Measurements from ENCODE around the gene RAB12.

Gene RAB12

DNA sequence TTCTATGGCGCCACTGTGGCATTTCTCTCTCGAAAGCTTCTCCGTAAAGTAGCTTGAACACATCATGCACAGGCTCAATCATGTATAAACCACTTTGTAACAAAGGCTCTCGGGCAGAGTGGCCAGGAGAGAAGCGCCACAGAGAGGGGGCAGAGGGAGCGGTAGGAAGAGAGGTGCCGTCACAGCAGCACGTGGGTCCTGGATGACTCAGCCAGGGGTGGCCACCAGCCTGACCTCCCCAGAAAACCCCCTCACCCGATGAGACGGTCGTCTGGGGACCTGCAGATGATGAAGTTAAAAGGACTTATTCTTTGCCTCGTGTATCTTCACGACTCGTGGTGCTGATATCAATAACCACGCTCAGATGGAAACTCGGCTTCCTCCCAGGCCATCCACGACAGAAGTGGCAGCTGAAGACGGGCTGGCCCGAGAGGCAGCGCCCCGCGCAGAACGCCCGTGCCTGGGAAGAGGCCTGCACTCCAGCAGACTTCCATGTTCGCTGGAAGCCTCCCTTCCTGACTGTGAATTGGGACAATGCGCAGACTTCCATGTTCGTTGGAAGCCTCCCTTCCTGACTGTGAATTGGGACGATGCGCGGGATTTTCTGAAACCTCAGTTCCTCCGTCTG, 49.7 kb downstream of the RAB12 start:
- no peak overlapping the region for H3K4me3 ChIP-seq (ENCODE audit: low read depth, low read length)
- TF ChIP-seq, protein P1, sequence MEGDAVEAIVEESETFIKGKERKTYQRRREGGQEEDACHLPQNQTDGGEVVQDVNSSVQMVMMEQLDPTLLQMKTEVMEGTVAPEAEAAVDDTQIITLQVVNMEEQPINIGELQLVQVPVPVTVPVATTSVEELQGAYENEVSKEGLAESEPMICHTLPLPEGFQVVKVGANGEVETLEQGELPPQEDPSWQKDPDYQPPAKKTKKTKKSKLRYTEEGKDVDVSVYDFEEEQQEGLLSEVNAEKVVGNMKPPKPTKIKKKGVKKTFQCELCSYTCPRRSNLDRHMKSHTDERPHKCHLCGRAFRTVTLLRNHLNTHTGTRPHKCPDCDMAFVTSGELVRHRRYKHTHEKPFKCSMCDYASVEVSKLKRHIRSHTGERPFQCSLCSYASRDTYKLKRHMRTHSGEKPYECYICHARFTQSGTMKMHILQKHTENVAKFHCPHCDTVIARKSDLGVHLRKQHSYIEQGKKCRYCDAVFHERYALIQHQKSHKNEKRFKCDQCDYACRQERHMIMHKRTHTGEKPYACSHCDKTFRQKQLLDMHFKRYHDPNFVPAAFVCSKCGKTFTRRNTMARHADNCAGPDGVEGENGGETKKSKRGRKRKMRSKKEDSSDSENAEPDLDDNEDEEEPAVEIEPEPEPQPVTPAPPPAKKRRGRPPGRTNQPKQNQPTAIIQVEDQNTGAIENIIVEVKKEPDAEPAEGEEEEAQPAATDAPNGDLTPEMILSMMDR (IDR thresholded peaks at IDR 0.05; ENCODE audit: insufficient read depth, low read depth, low read length, missing control alignments), result no peak
- no peak for DNase-seq (ENCODE audit: low read depth)

DNA sequence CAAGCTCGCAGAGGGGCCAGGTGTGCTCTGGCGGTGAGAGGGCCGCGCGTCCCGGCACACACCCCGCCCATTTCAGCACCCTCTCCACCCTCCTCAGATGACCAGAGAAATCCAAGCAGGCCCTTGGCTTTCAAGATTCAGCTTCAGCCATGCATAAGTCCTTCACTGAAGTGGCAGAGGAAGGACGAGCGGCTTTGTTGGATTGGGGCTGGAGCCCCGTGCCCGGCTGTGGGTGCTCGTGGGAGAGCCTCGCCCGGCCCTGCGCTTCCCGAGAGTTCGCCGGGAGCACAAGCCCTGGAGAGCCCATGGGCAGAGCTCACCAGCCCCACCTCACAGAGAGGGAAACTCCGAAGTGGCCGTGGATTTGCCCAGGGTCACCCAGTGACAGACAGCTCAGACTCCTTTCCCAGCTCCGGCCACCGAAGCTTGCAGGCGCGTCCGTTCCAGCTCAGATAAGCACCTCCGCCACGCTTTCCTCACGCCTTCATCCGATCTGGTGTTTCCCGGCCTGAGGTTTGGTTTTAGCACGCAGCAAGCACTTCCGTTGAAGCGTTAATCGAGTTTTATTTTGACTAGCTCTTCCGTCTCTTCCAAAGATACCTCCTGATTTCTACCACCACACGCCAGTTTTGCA, 50.5 kb downstream of the RAB12 start:
- no peak overlapping the region for H3K4me3 ChIP-seq (ENCODE audit: low read depth, low read length)
- DNase-seq (ENCODE audit: low read depth), result no peak
- TF ChIP-seq, protein P1 (IDR thresholded peaks at IDR 0.05; ENCODE audit: insufficient read depth, low read depth, low read length, missing control alignments), result no peak

- no peak overlapping the region for H3K4me3 ChIP-seq (ENCODE audit: low read depth, low read length)
- no peak for DNase-seq (ENCODE audit: low read depth)
- TF ChIP-seq, protein P1 (IDR thresholded peaks at IDR 0.05; ENCODE audit: insufficient read depth, low read depth, low read length, missing control alignments), result no peak
These were observed 51.1 kb downstream of the RAB12 start for GRCh38 chr18:8660316-8660715.

GRCh38 chr18:8661754-8662559, 52.7 kb downstream of the RAB12 start:
- no peak overlapping the region for H3K4me3 ChIP-seq (ENCODE audit: low read depth, low read length)
- no peak for DNase-seq (ENCODE audit: low read depth)
- TF ChIP-seq, protein P1 (IDR thresholded peaks at IDR 0.05; ENCODE audit: insufficient read depth, low read depth, low read length, missing control alignments), result no peak

- no peak overlapping the region for H3K4me3 ChIP-seq (ENCODE audit: low read depth, low read length)
- TF ChIP-seq, protein P1 (IDR thresholded peaks at IDR 0.05; ENCODE audit: insufficient read depth, low read depth, low read length, missing control alignments), result no peak
- no peak for DNase-seq (ENCODE audit: low read depth)
These were observed 53.5 kb downstream of the RAB12 start for GRCh38 chr18:8662560-8663255.

- no peak for DNase-seq (ENCODE audit: low read depth)
- TF ChIP-seq, protein P1 (IDR thresholded peaks at IDR 0.05; ENCODE audit: insufficient read depth, low read depth, low read length, missing control alignments), result no peak
- H3K4me3 ChIP-seq (ENCODE audit: low read depth, low read length), result no peak overlapping the region
These were observed 58.6 kb downstream of the RAB12 start for GRCh38 chr18:8667846-8668245.

Measured in GM12865 (cell line).